T-helper 2 cell treated with Interferon-gamma antibody and Interleukin-4, amounts not matched to agents 100 ng/mL and 5 ng/mL, for 36 hours (primary cell): ENCODE data around the gene TNPO1. TPM values are rescaled to one million over a fixed set of nuclear protein-coding genes. Genes with fewer than 3 reads are reported as not detected.

ENCODE experiments used
- intact Hi-C: fragments of 100-400 bp; cut with micrococcal nuclease; formaldehyde crosslinking; loops from one replicate; pipeline ENCODE4 v1.15.1; 2023
- total RNA-seq: library from RNA; stranded (reverse); gene quantifications from 2 replicates; pipeline ENCODE4 v1.2.3, GENCODE V29; 2022

TNPO1 gene
- total RNA-seq, 1 donor from 2014 or later, result 89.4 TPM

GRCh38 chr5:72817671-72818266 lies 1.3 kb downstream of the TNPO1 start:
- intact Hi-C loops, result loop anchor here (1.0 to 10.0 kb wide), 3 partner anchors 138 to 681 kb away; partner anchors contain the start of gene BTF3

GRCh38 chr5:72818866-72819534 lies 2.5 kb downstream of the TNPO1 start:
- intact Hi-C loops, result loop anchor here (1.0 to 10.0 kb wide), 2 partner anchors 208 to 454 kb away; no protein-coding TSS in a partner anchor

- intact Hi-C loops, result no loop called here
Measured at GRCh38 chr5:72821776-72822175, 5.3 kb downstream of the TNPO1 start.

GRCh38 chr5:72822944-72823343 lies 6.5 kb downstream of the TNPO1 start:
- intact Hi-C loops, result no loop called here

- intact Hi-C loops, result no loop called here
Measured at GRCh38 chr5:72829707-72830106, 13.2 kb downstream of the TNPO1 start.

DNA sequence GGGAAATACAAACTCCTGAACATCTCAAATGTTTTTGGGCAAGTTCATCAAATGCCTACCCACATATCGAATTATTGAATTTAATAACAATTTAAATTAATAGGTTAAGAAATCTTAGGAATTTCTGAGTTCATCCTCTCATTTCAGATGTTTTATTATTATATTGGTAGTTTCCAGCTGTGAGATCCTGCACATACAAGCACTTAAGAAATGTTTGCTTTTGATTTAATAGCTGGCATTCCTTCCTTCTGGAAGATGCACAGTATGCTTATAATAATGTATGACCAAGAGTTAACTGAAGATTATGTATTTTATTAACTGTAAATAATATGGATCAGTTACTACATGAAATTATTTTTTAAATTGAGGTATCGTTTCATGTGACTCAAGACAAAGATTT lies 13.9 kb downstream of the TNPO1 start:
- intact Hi-C loops, result no loop called here

GRCh38 chr5:72831685-72832084 lies 15.2 kb downstream of the TNPO1 start:
- intact Hi-C loops, result no loop called here

- intact Hi-C loops, result no loop called here
Measured at GRCh38 chr5:72834924-72835323, 18.5 kb downstream of the TNPO1 start.

DNA sequence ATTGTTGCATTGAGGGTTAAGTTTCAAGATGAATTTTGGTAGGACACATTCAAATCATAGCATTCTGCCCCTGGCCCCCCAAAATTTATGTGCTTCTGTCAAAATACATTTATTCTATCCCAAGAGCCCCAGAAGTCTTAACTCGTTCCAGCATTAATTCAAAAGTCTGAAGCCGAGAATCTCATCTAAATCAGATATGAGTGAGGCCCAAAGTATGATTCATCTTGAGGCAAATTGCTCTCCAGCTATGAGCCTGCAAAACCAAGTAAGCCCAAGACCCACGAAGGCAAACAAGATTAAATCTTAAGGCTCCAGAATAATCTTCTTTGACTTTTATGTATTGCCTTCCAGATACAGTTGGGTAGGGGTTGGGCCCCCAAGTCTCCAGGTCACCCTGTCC lies 19.2 kb downstream of the TNPO1 start:
- intact Hi-C loops, result no loop called here

DNA sequence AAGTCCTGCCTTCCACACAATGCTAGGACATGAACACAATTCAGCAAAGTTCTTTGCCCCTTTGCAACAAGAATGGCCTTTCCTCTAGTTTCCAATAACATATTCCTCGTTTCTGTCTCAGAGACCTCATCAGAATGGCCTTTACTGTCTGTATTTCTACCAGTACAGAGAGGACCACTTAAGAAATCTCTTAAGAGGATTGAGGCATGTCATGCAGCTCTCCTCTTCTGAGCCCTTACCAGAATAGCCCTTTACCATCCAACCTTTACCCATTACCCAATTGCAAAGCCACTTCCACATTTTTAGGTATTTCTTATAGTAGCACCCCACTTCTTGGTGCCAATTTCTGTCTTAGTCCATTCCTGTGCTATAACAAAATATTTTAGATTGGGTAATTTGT lies 20.3 kb downstream of the TNPO1 start:
- intact Hi-C loops, result no loop called here

DNA sequence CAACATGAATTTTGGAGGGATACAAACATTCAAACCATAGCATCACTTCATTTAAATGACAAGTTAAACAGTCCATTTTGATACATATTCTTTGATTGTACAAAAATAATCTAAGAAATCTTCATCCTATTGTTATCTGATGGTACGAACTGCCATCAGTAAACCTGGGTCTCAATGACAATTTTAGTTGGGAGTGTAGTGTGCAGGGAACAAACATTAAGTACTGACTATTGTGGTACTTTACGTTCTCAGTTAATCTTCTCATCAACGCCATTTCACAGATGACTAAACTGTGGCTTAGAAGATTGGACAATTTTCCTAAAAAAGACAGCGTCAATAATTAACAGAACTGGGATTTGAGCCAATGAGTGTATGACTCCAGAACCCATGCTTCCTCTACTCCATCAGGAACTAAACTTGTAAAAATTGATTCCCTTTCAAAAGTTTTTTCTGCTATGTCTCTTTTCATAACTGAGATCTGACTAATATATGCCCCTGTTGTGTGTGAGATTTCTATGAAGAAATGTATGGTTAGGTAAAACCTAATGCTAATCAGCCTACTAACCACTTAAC lies 21.1 kb downstream of the TNPO1 start:
- intact Hi-C loops, result no loop called here

- intact Hi-C loops, result loop anchor here (10.0 kb wide), 1 partner anchor 515 kb away; the partner anchor contains the start of genes MRPS27 and PTCD2
Measured at GRCh38 chr5:72840041-72840440, 23.6 kb downstream of the TNPO1 start.

- intact Hi-C loops, result loop anchor here (10.0 kb wide), 1 partner anchor 517 kb away; the partner anchor contains the start of genes MRPS27 and PTCD2
Measured at GRCh38 chr5:72841756-72842535, 25.5 kb downstream of the TNPO1 start.

DNA sequence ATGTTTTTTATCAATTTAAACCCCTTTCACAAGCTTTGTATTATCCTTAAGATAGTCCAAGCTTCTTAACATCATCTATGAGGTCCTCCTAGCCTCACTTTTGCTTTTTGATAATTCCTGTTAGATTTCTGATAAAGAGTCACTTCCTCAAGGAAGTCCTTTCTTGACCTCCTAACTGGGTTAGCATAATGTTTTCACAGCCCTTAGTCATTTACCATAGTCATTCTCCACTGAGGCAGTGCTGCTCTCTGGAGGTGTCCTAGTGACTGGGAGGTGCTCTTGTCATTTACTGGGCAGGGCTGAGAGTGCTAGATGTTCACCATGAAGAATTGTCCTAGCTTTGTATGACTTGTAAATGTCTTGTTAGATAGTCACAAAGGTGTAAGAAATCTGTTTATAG lies 26.4 kb downstream of the TNPO1 start:
- intact Hi-C loops, result loop anchor here (10.0 kb wide), 1 partner anchor 518 kb away; the partner anchor contains the start of genes MRPS27 and PTCD2

DNA sequence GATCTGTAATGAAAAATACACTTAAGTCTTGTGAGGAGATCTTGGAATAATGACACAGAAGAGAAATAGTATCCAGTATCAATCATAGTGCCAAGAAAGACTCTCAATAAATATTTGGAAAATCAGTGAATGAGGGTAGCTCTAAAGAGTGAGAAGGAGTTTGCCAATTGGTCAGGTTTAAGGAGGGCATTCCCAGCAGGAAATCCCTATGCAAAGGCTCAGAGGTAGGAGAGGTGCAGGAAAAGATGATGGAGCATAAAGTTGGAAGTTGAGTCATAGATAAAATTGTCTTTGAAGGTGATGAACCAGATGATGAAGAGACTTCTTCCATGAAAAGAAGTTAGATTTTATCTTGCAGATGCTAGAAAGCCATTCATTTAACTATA lies 27.8 kb downstream of the TNPO1 start:
- intact Hi-C loops, result loop anchor here (10.0 kb wide), 1 partner anchor 519 kb away; the partner anchor contains the start of genes MRPS27 and PTCD2

DNA sequence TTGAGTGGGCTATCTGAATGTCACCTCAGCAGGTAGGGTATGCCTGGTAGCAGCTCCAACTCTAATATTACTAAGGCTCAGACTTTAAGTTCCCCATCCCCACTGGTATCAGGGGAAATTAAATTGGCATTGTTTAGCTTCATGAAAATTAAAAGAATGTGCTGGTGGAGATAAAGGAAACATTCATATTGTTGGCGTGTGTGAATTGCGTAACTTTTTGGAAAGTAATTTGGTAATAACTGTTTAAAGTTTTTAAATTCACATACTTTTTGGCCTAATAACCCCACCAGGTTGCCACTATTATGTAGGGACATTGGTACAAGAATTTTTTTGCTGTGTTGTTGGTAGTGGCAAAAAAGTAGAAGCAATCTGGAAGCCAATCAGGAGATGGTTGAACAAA lies 29.4 kb downstream of the TNPO1 start:
- intact Hi-C loops, result loop anchor here (10.0 kb wide), 1 partner anchor 521 kb away; the partner anchor contains the start of genes MRPS27 and PTCD2

- intact Hi-C loops, result loop anchor here (10.0 kb wide), 1 partner anchor 522 kb away; the partner anchor contains the start of genes MRPS27 and PTCD2
Measured at GRCh38 chr5:72846483-72846882, 30.0 kb downstream of the TNPO1 start.

DNA sequence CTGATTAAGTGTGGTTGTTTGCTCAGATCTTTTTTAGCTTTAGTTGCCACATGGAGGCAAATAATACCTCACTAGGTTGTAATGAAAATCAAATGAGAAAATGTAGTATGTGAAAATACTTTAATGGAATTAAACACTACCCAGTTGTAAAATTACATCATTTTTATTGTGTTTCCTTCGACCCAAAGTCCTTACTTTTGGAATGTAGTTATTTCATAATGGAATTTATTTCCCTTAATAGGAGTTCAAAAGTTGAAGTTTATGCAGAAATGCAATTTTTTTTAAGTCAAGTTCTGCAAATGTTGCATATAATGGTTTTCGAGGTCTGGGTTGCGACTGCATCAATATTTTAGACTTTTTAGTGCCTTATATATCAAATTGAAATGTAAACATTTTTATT lies 31.0 kb downstream of the TNPO1 start:
- intact Hi-C loops, result loop anchor here (10.0 kb wide), 1 partner anchor 523 kb away; the partner anchor contains the start of genes MRPS27 and PTCD2

DNA sequence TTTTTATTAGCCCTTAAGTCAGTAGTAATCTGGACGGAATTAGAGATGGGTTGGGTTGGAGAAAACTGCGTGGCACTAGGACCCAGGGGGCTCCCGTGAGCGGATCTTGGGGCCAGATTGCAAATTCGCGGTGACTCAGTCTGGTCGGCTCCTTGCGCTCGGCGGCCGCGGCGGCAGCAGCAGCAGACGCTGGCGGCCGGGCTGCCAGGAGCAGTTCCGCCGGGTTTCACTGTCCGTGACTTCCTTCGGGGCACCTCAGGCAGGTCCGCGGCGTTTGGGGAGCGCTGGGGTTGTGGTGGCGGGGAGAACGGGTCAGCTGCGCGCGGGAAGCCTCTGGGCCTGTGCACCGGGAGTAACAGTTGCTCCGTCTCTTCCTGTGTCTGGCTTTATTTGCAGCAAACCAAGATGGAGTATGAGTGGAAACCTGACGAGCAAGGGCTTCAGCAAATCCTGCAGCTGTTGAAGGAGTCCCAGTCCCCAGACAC lies 31.6 kb downstream of the TNPO1 start:
- intact Hi-C loops, result loop anchor here (1.0 to 10.0 kb wide), 4 partner anchors 32 to 717 kb away; partner anchors contain the start of genes ANKRA2, MRPS27, PTCD2 and TNPO1

DNA sequence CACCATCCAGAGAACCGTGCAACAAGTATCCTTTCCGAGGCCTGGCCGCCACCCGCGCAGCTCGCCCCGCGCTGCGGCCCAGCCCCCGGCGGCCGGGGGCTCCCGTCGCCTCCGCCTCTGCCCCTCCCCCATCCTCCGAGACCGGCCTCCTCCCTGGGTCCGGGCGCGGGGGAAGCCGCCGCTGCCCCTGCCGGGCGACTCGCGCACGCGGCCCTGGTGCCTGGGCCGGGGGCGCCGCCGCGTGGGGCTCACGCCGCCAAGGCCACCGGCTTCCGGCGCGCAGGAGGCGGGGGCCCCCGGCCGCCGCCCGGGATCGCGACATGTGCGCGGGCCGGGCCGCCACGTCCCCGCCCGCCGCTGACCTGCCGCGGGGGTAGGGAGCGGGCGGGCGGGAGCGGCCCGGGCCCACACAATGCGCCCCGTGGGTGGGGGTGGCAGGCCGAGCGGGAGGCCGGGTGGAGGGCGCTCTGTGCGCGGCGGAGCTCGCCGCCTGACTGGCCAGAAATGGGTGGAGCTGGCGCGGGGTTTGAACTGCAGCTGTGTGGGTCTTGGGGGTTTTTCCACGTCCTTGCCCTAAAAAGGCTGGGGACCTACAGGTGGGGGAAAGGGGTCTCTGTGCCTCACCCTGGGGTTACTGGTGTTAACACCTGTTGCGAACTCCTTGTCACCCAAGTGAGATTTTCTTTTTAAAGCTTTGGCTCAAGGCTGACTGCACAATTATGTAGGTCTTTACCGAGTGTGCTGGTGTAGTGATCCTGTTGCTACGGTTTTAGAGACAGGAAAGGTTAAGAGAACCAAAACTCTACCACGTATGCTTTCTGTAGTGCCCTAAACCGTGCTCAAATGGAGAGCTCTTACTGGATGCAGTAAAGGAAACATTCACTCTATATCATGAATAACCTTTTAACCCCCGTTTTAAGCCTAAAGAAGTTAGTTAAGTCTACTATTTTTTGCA lies 32.3 kb downstream of the TNPO1 start:
- intact Hi-C loops, result loop anchor here (1.0 to 10.0 kb wide), 4 partner anchors 32 to 716 kb away; partner anchors contain the start of genes ANKRA2, MRPS27, PTCD2 and TNPO1
